GM18909 (cell line): ENCODE data around the gene LYSMD1.

ENCODE experiments used
- ATAC-seq: cut with Tn5 transposase; IDR thresholded peaks from one replicate; pipeline ENCODE4 v1.9.1; 2021; ENCODE audit warnings: mild to moderate bottlenecking; ENCODE audit not compliant: unreplicated experiment, poor library complexity

LYSMD1 gene

GRCh38 chr1:151176514-151177045, 10.9 kb upstream of the LYSMD1 start:
- no peak for ATAC-seq

- ATAC-seq = no peak
Measured at GRCh38 chr1:151175863-151176262, 10.2 kb upstream of the LYSMD1 start, which contains the start of gene TMOD4. TSS of gene TMOD4 (minus strand) at chr1:151175981. CDS start at chr1:151174875, 1,106 bp downstream.

- ATAC-seq = no peak
Measured at GRCh38 chr1:151175041-151175741, 9.5 kb upstream of the LYSMD1 start.

DNA sequence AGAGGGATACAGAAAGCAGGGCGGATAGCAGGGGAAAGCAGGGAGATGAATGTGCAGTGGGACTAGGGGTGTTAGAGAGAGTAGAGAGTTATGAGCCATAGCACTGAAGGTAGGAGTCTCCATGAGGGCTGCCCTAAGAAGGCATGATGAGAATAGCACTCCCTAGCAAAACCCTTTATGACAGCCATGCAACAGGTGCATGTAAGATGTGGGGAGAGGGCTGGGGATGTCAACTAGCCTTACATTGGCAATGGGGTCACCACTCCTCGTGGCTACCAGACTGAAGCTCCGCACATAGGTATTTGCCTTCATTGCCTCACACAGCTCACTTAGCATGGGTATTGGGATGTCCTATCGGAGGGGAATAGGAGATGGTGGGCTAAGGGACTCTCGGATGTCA, 5.5 kb upstream of the LYSMD1 start:
- ATAC-seq = no peak

- no peak for ATAC-seq
Measured at GRCh38 chr1:151167116-151167515, 1.4 kb upstream of the LYSMD1 start.

DNA sequence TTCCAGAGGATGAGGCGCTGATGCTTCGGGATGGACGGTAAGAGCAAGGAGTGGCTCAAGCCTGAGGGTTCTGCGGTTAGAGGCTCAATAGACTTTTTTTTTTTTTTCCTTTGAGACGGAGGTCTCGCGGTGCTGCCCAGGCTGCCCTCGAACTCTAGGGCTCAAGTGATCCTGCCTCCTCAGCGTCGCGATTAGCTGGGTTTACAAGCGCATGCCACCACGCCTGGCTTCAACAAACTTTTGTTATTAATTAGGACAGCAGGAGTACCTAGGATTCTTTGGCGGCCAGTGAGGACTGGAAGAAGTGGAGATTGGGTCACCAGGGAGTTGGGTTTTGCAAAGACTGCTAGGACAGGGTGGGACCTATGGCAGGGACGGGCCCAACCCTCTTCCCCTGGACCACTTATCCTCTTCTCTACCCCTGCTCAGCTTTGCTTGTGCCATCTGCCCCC, 829 bp upstream of the LYSMD1 start:
- ATAC-seq = no peak

DNA sequence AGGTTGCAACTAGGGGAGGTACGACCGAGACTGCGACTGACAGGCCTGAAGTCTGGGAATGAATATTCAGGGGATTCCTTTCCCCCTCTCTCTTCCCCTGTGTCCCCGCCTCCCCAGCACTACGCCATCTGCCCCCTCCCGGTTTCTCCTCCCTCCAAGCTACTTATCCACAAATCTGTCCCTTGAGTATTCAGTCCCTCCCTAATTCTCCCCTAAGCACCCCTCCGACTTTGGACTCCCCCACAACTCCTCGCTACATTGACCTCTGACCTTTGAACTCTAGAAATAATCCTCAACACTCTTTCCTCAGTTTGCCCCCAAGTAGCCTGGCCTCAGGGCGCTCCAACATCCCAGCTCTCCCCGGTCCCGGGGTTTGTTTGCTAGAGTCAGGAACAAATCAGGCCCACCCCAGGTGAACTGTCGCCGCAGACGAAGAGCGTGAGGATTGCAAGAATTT, 393 bp downstream of the LYSMD1 start:
- no peak for ATAC-seq

GRCh38 chr1:151164732-151165280, 896 bp downstream of the LYSMD1 start:
- ATAC-seq = no peak

DNA sequence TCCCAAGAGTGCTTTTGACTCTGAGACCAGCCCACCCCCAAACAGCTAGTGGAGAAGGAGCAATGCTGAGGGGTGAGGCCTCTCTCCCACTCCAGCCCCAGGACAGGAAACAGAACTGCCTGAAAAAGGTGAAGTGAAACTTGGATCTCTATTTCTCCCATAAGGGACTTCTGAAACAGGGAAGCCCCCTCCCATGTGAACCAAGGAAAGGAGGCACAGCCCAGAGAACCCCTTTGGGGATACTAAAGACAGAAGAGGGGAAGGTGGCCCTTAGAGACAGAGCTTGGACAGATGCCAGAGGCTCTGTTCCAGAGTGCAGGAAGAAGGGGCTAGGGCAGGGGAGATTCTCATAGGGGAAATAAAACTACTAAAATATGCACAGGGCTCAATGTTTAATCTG, 6.3 kb downstream of the LYSMD1 start:
- no peak for ATAC-seq

DNA sequence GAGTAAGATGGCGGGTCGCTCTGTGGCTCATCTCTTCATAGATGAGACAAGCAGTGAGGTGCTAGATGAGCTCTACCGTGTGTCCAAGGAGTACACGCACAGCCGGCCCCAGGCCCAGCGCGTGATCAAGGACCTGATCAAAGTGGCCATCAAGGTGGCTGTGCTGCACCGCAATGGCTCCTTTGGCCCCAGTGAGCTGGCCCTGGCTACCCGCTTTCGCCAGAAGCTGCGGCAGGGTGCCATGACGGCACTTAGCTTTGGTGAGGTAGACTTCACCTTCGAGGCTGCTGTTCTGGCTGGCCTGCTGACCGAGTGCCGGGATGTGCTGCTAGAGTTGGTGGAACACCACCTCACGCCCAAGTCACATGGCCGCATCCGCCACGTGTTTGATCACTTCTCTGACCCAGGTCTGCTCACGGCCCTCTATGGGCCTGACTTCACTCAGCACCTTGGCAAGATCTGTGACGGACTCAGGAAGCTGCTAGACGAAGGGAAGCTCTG, 6.9 kb downstream of the LYSMD1 start:
- no peak for ATAC-seq

GRCh38 chr1:151158326-151158725, 7.4 kb downstream of the LYSMD1 start:
- ATAC-seq = no peak

- no peak for ATAC-seq
Measured at GRCh38 chr1:151157067-151157531, 8.6 kb downstream of the LYSMD1 start.

- ATAC-seq = peak; percentile 75
Measured at GRCh38 chr1:151156515-151156819, 9.2 kb downstream of the LYSMD1 start, which contains the start of gene TNFAIP8L2. TSS of gene TNFAIP8L2 (plus strand) at chr1:151156649. CDS start at chr1:151158698, 2,049 bp downstream.

DNA sequence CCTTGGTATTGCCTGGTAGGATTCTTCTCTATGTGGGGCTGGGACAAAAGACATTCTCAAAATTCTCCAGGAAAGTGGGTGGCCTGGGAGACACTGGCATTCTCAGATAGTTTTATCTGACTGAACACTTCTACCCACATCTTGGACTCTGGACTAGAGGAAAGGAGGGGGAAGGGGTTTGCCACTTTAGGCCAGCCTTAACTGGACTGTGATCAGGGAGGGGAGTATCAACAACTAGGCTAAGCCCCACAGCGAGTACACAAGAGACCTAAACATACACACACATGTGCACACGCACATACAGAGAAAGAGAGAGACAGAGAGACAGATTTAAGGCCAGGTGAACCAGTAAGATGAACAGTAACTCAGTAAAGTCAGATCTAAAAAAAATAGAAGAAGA, 18.0 kb downstream of the LYSMD1 start:
- no peak for ATAC-seq

- ATAC-seq = no peak
Measured at GRCh38 chr1:151147132-151147503, 18.6 kb downstream of the LYSMD1 start.

GRCh38 chr1:151146412-151147131, 19.1 kb downstream of the LYSMD1 start, which contains the start of gene SEMA6C:
TSS of gene SEMA6C (minus strand) at chr1:151146631. CDS start at chr1:151142621, 4,010 bp downstream.
- ATAC-seq = peak; percentile 97

DNA sequence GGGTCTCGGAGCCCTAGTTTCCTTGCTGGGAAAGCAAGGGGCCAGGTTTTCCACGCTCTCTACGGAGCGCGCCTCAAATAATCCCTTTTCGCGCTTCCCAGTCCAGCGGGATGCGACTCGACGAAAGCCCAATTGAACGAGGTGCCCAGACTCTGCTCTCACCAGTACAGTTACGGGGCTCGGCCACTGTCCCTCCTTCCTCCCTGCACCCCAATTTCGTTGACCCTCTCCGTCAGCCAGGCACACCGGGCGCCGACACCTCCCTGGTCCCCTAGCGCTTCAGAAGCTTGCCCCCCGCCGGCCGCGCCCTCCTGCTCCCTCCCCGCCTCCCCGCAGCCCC, 19.7 kb downstream of the LYSMD1 start:
- no peak for ATAC-seq

GRCh38 chr1:151145304-151146071, 20.2 kb downstream of the LYSMD1 start:
- no peak for ATAC-seq

- ATAC-seq = no peak
Measured at GRCh38 chr1:151144474-151145303, 21.0 kb downstream of the LYSMD1 start.
